ENCODE results near the gene ZNF507.

ZNF507 gene

DNA sequence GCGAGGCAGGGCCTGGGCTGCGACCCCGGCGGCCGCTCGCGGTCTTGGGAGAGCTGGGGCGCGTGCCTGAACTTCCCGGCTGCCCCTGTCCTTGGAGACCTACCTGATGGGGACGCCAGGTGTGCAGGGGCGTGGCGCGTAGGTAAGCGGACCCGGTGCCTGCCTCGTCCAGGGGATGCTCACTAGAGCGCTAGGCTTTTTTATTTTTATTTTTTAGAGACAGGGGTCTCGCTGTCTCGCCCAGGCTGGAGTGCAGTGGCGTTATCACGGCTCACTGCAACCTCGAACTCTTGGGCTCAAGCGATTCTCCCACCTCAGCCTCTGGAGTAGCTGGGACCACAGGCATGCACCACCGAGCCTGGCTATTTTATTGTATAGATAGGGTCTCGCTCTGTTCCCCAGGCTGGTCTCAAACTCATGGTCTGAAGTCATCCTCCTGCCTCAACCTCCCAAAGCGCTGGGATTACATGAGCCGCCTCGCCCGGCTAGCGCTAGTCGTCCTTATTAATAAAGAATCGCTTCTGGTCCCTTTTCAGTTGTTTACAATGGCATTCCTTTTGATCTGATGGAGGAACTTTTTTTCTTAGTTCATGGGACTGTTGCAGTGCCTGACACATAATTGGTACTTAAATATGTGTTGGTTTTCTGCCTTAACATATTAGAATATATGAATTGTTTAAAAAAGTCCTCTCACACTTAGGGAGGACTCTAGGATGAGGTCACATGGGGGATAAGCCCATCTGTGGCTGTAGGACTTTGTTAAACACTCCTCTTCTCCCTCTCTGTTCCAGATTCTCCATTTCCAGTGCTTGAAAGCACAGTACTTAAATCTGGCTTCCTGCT lies 61.0 kb downstream of the ZNF507 start:
- TF ChIP-seq CTCF (IDR thresholded peaks at IDR 0.05; ENCODE audit: insufficient read depth, low read depth, low read length, missing control alignments) = no peak
- no peak for DNase-seq (ENCODE audit: low read depth)
- peak overlapping the region; percentile 70 for H3K4me3 ChIP-seq (ENCODE audit: low read length)

GRCh38 chr19:32407004-32407992 lies 61.9 kb downstream of the ZNF507 start:
- H3K4me3 ChIP-seq (ENCODE audit: low read length) = peak overlapping the region; percentile 70
- no peak for TF ChIP-seq CTCF (IDR thresholded peaks at IDR 0.05; ENCODE audit: insufficient read depth, low read depth, low read length, missing control alignments)
- peak; percentile 78 for DNase-seq (ENCODE audit: low read depth)

DNA sequence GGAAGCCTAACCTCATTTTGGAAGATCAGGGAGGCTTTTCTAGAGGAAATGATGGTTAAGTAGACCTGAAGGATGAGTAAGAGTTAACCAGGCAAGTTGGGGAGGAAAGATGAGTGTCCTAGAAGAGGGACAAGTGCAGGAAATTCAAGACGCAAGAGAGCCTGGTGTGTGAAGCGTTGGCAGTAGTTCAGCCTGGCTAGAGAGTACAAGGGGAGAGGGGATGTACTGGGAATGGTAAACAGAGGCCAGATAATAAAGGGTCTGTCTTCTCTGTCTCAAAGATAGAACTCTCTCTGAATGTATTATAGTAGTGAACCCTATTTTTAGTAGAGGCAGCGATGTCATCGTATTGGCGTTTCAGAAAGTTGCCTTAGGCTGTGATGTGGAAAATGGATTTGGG lies 69.8 kb downstream of the ZNF507 start:
- TF ChIP-seq CTCF (IDR thresholded peaks at IDR 0.05; ENCODE audit: insufficient read depth, low read depth, low read length, missing control alignments) = no peak
- H3K4me3 ChIP-seq (ENCODE audit: low read length) = no peak overlapping the region

DNA sequence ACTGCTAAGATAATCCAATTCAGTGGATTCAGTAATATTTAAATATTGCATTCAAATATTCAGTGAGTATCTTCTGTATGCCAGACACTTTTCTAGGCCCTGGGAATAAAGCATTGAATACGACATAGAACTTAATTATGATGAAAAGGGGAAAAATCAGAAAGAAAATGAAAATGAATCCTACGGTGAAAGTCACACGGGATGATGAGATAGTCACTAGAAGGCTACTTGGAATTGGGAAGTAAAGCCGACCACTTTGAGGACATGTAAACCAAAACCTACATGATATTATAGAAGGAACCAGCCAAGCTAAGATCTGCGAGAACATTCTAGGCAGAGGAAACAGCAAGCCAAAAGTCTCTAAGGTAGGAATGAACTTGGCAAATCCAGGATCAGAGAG lies 70.3 kb downstream of the ZNF507 start:
- TF ChIP-seq CTCF (IDR thresholded peaks at IDR 0.05; ENCODE audit: insufficient read depth, low read depth, low read length, missing control alignments) = no peak
- H3K4me3 ChIP-seq (ENCODE audit: low read length) = no peak overlapping the region
- no peak for DNase-seq (ENCODE audit: low read depth)

More for the DNA sequence above, 69.8 kb downstream of the ZNF507 start:
- no peak for DNase-seq (ENCODE audit: low read depth)

DNA sequence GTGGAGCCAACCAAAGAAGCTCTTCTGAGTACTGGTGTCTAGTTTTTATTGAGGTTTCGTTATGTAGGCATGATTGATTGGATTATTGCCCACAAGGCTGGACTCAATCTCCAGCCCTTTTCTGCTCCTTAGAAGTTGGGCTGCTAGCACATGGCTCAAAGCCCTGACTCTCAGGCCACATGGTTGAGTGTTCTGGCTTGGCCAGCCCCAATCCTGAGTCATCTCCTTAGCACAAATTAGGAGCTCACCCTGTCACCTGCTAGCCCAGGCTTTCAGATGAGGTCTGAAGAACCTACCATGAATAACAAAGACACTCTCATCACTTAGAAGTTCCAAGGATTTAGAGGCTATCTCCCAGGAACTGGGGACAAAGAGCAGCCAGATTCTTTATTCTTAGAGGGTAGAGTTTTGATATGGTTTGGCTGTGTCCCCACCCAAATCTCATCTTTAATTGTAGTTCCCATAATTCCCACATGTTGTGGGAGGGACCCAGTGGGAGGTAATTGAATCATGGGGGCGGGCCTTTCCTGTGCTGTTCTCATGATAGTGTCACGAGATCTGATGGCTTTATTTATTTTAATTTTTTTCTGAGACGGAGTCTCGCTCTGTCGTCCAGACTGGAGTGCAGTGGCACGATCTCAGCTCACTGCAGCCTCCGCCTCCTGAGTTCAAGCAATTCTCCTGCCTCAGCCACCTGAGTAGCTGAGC lies 71.5 kb downstream of the ZNF507 start:
- peak; percentile 6 for DNase-seq (ENCODE audit: low read depth)
- no peak overlapping the region for H3K4me3 ChIP-seq (ENCODE audit: low read length)
- TF ChIP-seq CTCF (IDR thresholded peaks at IDR 0.05; ENCODE audit: insufficient read depth, low read depth, low read length, missing control alignments) = no peak

DNA sequence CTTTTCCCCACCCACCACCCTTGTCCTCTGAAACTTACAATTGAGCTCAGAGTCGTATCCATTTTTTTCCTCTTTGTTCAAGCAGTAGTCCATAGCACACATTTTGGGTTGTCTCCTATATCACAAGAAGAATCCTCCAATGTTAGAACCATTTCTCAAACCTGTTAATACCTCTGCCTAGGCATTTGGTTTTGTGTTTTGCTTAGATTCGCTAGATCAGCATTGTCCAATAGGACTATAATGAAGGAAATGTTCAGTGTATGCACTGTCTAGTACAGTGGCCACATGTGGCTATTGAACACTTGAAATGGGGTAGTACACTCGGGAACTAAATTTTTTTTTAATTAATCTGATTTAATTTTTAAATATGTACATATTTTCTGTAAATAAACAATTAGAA lies 72.7 kb downstream of the ZNF507 start:
- H3K4me3 ChIP-seq (ENCODE audit: low read length) = no peak overlapping the region
- TF ChIP-seq CTCF (IDR thresholded peaks at IDR 0.05; ENCODE audit: insufficient read depth, low read depth, low read length, missing control alignments) = no peak
- DNase-seq (ENCODE audit: low read depth) = no peak
